ENCODE results near the gene C22orf42.
"Not testable (repeated sequence)": the region's sequence is repeated elsewhere in the genome, so short reads cannot be mapped to it uniquely, and the experiment has no call there.

DNA sequence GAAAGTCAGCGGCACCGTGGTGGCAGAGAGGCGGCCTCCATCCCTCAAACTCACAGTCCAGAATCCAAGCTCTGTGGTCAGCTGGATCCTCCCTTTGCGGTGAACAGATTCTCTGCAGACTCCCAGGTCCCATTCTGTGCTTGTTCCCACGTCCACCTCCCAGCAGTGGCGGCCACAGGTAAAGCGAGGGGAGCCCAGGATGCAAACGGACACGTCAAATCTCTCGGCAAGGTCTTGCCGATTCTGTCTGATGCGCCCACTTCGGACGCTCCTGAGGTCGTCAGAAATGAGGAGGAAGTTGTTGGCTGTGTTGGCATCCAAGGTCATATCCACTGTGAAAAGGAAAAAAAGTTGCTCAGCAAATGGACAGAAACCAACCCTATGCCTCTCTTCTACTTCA lies 31.9 kb upstream of the C22orf42 start:
- TF ChIP-seq, protein P1, sequence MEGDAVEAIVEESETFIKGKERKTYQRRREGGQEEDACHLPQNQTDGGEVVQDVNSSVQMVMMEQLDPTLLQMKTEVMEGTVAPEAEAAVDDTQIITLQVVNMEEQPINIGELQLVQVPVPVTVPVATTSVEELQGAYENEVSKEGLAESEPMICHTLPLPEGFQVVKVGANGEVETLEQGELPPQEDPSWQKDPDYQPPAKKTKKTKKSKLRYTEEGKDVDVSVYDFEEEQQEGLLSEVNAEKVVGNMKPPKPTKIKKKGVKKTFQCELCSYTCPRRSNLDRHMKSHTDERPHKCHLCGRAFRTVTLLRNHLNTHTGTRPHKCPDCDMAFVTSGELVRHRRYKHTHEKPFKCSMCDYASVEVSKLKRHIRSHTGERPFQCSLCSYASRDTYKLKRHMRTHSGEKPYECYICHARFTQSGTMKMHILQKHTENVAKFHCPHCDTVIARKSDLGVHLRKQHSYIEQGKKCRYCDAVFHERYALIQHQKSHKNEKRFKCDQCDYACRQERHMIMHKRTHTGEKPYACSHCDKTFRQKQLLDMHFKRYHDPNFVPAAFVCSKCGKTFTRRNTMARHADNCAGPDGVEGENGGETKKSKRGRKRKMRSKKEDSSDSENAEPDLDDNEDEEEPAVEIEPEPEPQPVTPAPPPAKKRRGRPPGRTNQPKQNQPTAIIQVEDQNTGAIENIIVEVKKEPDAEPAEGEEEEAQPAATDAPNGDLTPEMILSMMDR (IDR thresholded peaks at IDR 0.05), result not testable (repeated sequence)
- TF ChIP-seq POLR2A, POLR2AphosphoS5 (IDR thresholded peaks at IDR 0.05): not testable (repeated sequence)

Data from gastroesophageal sphincter (tissue), 3 donors.